ENCODE results near the gene MYH10. TPM values are rescaled to one million over a fixed set of nuclear protein-coding genes. Genes with fewer than 3 reads are reported as not detected.

The MYH10 gene
- total RNA-seq, 1 experiment from 2014 or later: 251 TPM

DNA sequence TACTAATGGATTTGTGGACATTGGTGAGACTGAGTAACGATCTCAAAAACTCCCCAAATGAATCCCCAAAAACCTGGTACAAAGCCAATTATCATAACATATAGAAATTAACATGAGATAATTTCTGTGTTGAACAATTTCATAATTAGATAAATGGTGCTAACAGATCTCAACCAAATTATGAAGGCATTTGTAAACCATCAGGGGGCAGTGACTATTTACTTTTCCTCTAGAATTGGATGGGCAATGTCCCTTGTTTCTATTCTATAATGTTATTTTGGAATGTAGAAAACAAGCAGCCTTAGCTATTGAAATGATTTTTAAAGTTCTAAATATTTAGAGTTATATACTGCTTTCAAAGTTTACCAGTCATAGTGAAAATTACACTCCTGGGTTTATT lies 57.8 kb downstream of the MYH10 start:
- no peak overlapping the region for H3K23ac ChIP-seq (ENCODE audit: insufficient read length, low read depth, low read length)
- H3K9me3 Mint-ChIP-seq: no peaks in the 10 kb centered on the region
- 0 out of 2 replicates have a peak, but pooled peaks cover 1% of the 10 kb centered on the region for H3K79me2 ChIP-seq (ENCODE audit: insufficient read depth, low read length)
- H3T11ph ChIP-seq (ENCODE audit: low read length): no peak overlapping the region
- DNase-seq: no peak
- no peak overlapping the region for H2BK120ac ChIP-seq (ENCODE audit: low read depth, low read length, poor library complexity, severe bottlenecking)
- H3K56ac ChIP-seq (ENCODE audit: insufficient read length, low read depth, low read length): no peak overlapping the region
- H3K4me1 Mint-ChIP-seq: no peaks in the 10 kb centered on the region
- no peak overlapping the region for H2AK5ac ChIP-seq (ENCODE audit: insufficient read length, low read length)
- no peak overlapping the region for H2BK12ac ChIP-seq (ENCODE audit: insufficient read length, low read depth, low read length)
- TF ChIP-seq, protein P1, sequence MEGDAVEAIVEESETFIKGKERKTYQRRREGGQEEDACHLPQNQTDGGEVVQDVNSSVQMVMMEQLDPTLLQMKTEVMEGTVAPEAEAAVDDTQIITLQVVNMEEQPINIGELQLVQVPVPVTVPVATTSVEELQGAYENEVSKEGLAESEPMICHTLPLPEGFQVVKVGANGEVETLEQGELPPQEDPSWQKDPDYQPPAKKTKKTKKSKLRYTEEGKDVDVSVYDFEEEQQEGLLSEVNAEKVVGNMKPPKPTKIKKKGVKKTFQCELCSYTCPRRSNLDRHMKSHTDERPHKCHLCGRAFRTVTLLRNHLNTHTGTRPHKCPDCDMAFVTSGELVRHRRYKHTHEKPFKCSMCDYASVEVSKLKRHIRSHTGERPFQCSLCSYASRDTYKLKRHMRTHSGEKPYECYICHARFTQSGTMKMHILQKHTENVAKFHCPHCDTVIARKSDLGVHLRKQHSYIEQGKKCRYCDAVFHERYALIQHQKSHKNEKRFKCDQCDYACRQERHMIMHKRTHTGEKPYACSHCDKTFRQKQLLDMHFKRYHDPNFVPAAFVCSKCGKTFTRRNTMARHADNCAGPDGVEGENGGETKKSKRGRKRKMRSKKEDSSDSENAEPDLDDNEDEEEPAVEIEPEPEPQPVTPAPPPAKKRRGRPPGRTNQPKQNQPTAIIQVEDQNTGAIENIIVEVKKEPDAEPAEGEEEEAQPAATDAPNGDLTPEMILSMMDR (conservative IDR thresholded peaks at IDR 0.05): no peak
- H3K27ac Mint-ChIP-seq: no peak overlapping the region
- no peak overlapping the region for H4K5ac ChIP-seq (ENCODE audit: insufficient read length, low read depth, low read length)
- H3K4me2 ChIP-seq (ENCODE audit: insufficient read depth, insufficient read length, low read length): no peak overlapping the region
- H3K4me1 ChIP-seq (ENCODE audit: insufficient read depth, low read length): no peaks in the 10 kb centered on the region
- H3K14ac ChIP-seq (ENCODE audit: insufficient read depth, low read length): no peak overlapping the region
- no peak overlapping the region for H2BK5ac ChIP-seq (ENCODE audit: insufficient read length, low read length)
- H4K8ac ChIP-seq (replicated peaks; ENCODE audit: insufficient read length, low read depth, low read length): no peak overlapping the region
- H3K79me1 ChIP-seq (ENCODE audit: insufficient read depth, low read depth, low read length, poor library complexity, severe bottlenecking): no peaks in the 10 kb centered on the region
- no peaks in the 10 kb centered on the region for H3K27me3 ChIP-seq (ENCODE audit: insufficient read depth, low read length)
- H4K20me1 ChIP-seq (ENCODE audit: control insufficient read depth, insufficient read depth, insufficient read length): no peaks in the 10 kb centered on the region
- no peak overlapping the region for H3K18ac ChIP-seq (ENCODE audit: insufficient read length, low read depth, low read length)
- H3K36me3 Mint-ChIP-seq (ENCODE audit: insufficient read depth in 1 of 3, low read depth in 3 of 3): peaks cover 34 to 74% (median 66%) of the 10 kb centered on the region in 3 experiments
- no peaks in the 10 kb centered on the region for H3K9me3 ChIP-seq (ENCODE audit: control insufficient read depth, low read depth, low read length)
- H3K27me3 Mint-ChIP-seq (ENCODE audit: low read depth): no peaks in the 10 kb centered on the region
- H3K4ac ChIP-seq (ENCODE audit: low read depth, low read length): no peak overlapping the region
- H3K27ac ChIP-seq (ENCODE audit: insufficient read length, low read depth, low read length): no peak overlapping the region
- H2AFZ ChIP-seq (ENCODE audit: low read length): no peak overlapping the region
- H4K91ac ChIP-seq (ENCODE audit: insufficient read length, low read depth, low read length): no peak overlapping the region
- H3K23me2 ChIP-seq (ENCODE audit: insufficient read length, low read depth, low read length, poor library complexity, severe bottlenecking): no peaks in the 10 kb centered on the region
- no peak overlapping the region for H2BK20ac ChIP-seq (ENCODE audit: low read depth, low read length, poor library complexity, severe bottlenecking)
- H3K9ac ChIP-seq (ENCODE audit: extremely low read depth, insufficient read length, low read length): no peak overlapping the region
- no peak overlapping the region for H2BK15ac ChIP-seq (ENCODE audit: low read depth, low read length)
- no CpG with 5 or more reads among the region's 1 CpG for WGBS (ENCODE audit: extremely low coverage, insufficient read length, low lambda C conversion rate)
- no peak overlapping the region for H3K4me3 Mint-ChIP-seq
